Lung (tissue), 12 donors: ENCODE measurements around the gene PABPC3. TPM values are rescaled to one million over a fixed set of nuclear protein-coding genes. Genes with fewer than 3 reads are reported as not detected.

Source experiments
- ATAC-seq: fragments of 200-7000 bp; cut with Tn5 transposase; one replicate; pipeline ENCODE4 v1.9.1; 2020; ENCODE audit warnings: moderate number of reproducible peaks; ENCODE audit not compliant: insufficient read depth, low FRiP score
- DNase-seq, 3 donors: peaks; one replicate each; pipeline ENCODE4 v3.0.0-alpha.2; 2013 to 2017
- H3K27ac ChIP-seq, 2 donors: one replicate each; pipeline ENCODE4 v1.5.1; 2013; ENCODE audit warnings: mild to moderate bottlenecking in 2 of 2, moderate library complexity in 2 of 2, control low read depth in 1 of 2, inconsistent platforms in 1 of 2, low read depth in 1 of 2, low read length in 1 of 2
- H3K27me3 ChIP-seq, 3 donors: one replicate each; pipeline ENCODE4 v1.5.1; 2013; ENCODE audit warnings: low read length in 2 of 3; ENCODE audit not compliant: control insufficient read depth in 3 of 3, insufficient read depth in 3 of 3
- H3K36me3 ChIP-seq, 4 donors: one replicate each; pipeline ENCODE4 v1.5.1; 2013; ENCODE audit warnings: low read length in 4 of 4, mild to moderate bottlenecking in 1 of 4, moderate library complexity in 1 of 4; ENCODE audit not compliant: control insufficient read depth in 4 of 4, insufficient read depth in 4 of 4
- H3K4me1 ChIP-seq, 5 donors: one replicate each; pipeline ENCODE4 v1.5.1; 2013; ENCODE audit warnings: low read length in 5 of 5, mild to moderate bottlenecking in 2 of 5, moderate library complexity in 1 of 5; ENCODE audit not compliant: control insufficient read depth in 5 of 5, insufficient read depth in 5 of 5
- H3K4me3 ChIP-seq: one replicate; pipeline ENCODE4 v1.5.1; 2013; ENCODE audit warnings: mild to moderate bottlenecking, control low read depth, moderate library complexity
- H3K9ac ChIP-seq, 2 donors: one replicate each; pipeline ENCODE4 v1.5.1; 2013; ENCODE audit warnings: low read length in 2 of 2, control low read depth in 1 of 2; ENCODE audit not compliant: insufficient read depth in 1 of 2
- H3K9me3 ChIP-seq, 4 donors: one replicate each; pipeline ENCODE4 v1.5.1; 2013; ENCODE audit warnings: low read length in 3 of 4, mild to moderate bottlenecking in 1 of 4, moderate library complexity in 1 of 4; ENCODE audit not compliant: control insufficient read depth in 4 of 4, insufficient read depth in 3 of 4
- WGBS, 2 donors: extraction: QIAGEN DNeasy Blood & Tissue Kit; methylation state at CpG; one replicate each; pipeline ENCODE4 v1.1.7; 2013; 5-methylcytosine and 5-hydroxymethylcytosine counted together
- polyA plus RNA-seq, 2 donors: library from polyadenylated mRNA; stranded (reverse); fragments of 200-250 nt; gene quantifications; one replicate each; pipeline ENCODE4 v1.2.1, GENCODE V29; 2013
- total RNA-seq, 2 donors: library from RNA; depleted of rRNA in 1 of 2; stranded (reverse); fragments of >200 nt in 1 of 2; gene quantifications; one replicate each; pipeline ENCODE4 v1.2.1, GENCODE V29; 2014 to 2021
- TF ChIP-seq, protein P1 (sequence below): IDR thresholded peaks from 2 replicates; pipeline ENCODE4 v1.5.1; 2012; ENCODE audit warnings: mild to moderate bottlenecking; ENCODE audit errors: control extremely low read depth, extremely low read depth
- donor health status: control.
- donor health status: control.
- donor health status: Bipolar disorder and iron deficiency.
- donor health status: healthy.
- donor health status: DM: yes; HTN: yes; CAD: no.

Gene PABPC3
- total and polyA plus RNA-seq, 4 donors, result 0.02 to 0.51 (median 0.14) TPM

DNA sequence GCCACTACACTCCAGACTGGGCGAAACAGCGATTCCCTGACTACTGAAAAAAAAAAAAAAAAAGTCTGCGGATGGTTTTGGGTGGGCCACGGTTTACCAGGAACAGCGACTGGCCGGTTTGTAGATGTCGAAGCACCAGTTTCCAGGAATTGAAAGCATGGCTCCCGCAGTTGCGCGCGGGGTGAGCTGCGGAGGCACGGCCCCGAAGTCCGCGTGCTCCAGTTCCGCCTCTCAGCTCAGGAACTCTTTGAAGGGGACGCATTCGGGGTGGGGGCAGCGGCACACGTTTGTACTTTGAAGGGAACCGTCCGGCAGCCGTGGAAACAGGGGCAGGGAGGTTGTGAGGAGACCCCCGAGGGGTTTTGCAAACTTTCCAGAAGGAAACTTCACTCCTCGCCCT, 27.1 kb upstream of the PABPC3 start:
- TF ChIP-seq, protein P1, sequence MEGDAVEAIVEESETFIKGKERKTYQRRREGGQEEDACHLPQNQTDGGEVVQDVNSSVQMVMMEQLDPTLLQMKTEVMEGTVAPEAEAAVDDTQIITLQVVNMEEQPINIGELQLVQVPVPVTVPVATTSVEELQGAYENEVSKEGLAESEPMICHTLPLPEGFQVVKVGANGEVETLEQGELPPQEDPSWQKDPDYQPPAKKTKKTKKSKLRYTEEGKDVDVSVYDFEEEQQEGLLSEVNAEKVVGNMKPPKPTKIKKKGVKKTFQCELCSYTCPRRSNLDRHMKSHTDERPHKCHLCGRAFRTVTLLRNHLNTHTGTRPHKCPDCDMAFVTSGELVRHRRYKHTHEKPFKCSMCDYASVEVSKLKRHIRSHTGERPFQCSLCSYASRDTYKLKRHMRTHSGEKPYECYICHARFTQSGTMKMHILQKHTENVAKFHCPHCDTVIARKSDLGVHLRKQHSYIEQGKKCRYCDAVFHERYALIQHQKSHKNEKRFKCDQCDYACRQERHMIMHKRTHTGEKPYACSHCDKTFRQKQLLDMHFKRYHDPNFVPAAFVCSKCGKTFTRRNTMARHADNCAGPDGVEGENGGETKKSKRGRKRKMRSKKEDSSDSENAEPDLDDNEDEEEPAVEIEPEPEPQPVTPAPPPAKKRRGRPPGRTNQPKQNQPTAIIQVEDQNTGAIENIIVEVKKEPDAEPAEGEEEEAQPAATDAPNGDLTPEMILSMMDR, result no peak
- no peak for ATAC-seq
- WGBS, 2 donors, result 88 to 90% methylated on average over 26 of the region's 26 CpGs

DNA sequence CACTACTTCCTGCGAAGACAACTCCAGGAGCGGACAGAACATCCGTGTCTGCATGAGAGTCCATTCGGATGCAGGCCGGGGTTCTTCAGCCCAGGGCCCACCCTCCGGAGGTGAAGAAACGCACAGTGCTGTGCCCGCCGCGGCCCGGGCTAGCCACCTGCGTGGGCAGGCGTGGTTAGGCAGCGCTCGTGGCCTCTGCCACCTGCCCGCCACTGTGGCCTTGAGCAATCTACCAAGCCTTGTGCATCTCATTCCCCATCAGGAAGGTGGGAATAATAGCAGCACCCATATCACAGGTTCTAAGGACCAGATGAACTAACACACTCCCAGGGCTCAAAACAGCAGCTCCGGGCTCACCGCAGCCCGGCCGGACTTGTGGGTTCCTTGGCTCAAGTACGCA, 26.7 kb upstream of the PABPC3 start:
- H3K36me3 ChIP-seq, result no peaks in the 10 kb centered on the region
- TF ChIP-seq, protein P1, result no peak
- no peaks in the 10 kb centered on the region for H3K27me3 ChIP-seq
- 85 to 92% methylated on average over 21 of the region's 21 CpGs for WGBS, 2 donors
- DNase-seq (no peak), ATAC-seq (no peak)
- H3K27ac ChIP-seq, result no peak overlapping the region
- H3K9ac ChIP-seq, result no peak overlapping the region
- H3K4me1 ChIP-seq, result no peaks in the 10 kb centered on the region
- no peak overlapping the region for H3K4me3 ChIP-seq
- peaks cover 0 to 9% (median 0%) of the 10 kb centered on the region in 4 donors for H3K9me3 ChIP-seq

More for the DNA sequence above, 27.1 kb upstream of the PABPC3 start:
- Histone ChIP-seq H3K4me3 (no peak overlapping the region), H3K27ac (no peak overlapping the region), H3K9me3 (peaks cover 0 to 9% (median 0%) of the 10 kb centered on the region in 4 donors), H3K27me3 (no peaks in the 10 kb centered on the region), H3K4me1 (no peaks in the 10 kb centered on the region), H3K36me3 (no peaks in the 10 kb centered on the region), H3K9ac (no peak overlapping the region)
- DNase-seq, result no peak

DNA sequence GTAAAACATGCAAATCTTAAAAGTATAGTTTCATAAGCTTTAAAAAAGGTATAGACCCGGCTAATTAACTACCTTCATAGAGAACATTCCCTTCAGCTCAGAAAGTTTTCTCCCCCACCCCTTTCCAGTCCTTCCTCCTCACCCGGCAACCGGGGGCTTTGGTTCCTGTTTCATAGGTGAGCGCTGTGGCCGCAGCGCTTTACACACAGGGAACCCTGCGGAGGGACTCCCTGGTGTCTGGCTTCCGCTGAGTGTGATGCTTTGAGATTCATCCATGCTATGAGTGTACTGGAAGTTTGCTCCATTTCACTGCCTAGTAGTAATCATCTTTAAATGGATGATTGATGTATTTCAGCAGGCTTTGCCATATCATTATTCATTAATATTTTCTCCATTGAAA, 26.0 kb upstream of the PABPC3 start:
- no peak for DNase-seq
- no peak overlapping the region for H3K4me3 ChIP-seq
- H3K9me3 ChIP-seq, result peaks cover 0 to 9% (median 0%) of the 10 kb centered on the region in 4 donors
- TF ChIP-seq, protein P1, result no peak
- no peaks in the 10 kb centered on the region for H3K27me3 ChIP-seq
- ATAC-seq, result no peak
- 27 to 34% methylated on average over 8 of the region's 8 CpGs for WGBS, 2 donors
- H3K9ac ChIP-seq, result no peak overlapping the region
- no peaks in the 10 kb centered on the region for H3K36me3 ChIP-seq
- no peak overlapping the region for H3K27ac ChIP-seq
- no peaks in the 10 kb centered on the region for H3K4me1 ChIP-seq

DNA sequence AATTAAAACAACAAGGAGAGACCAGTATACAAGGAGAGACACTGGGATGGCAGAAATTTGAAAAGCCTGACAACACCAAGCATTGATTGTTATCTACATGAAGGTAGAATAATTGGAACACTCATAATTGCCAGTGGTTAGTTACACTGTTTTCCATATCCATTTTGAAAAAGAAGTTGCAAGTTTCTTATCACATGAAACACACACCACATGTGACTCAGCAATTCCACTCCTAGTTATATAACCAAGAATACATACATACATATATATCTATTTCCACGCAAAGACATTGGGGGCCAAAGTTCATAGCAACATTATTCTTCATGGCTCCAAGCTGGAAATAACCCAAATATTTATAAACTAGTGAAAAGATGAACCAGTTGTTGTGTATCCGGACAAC, 15.2 kb upstream of the PABPC3 start:
- Histone ChIP-seq H3K4me1 (no peaks in the 10 kb centered on the region), H3K4me3 (no peak overlapping the region), H3K36me3 (no peaks in the 10 kb centered on the region), H3K27ac (no peak overlapping the region), H3K27me3 (peaks cover 0 to 2% (median 0%) of the 10 kb centered on the region in 3 donors), H3K9ac (no peak overlapping the region), H3K9me3 (no peaks in the 10 kb centered on the region)
- TF ChIP-seq, protein P1, result no peak
- DNase-seq (peak in 1 of 3 donors; percentile 4), ATAC-seq (no peak)
- WGBS, 2 donors, result 54 to 69% methylated on average over 2 of the region's 2 CpGs
